SU-DHL-6 (cell line): Measurements from ENCODE around the gene STRA6.

ENCODE experiments used
- H2AFZ ChIP-seq: fragments of 200-600 bp; sonication (generic); 2 replicates; pipeline ENCODE4 v1.6.1; 2014; ENCODE audit warnings: low read depth, mild to moderate bottlenecking, moderate library complexity, mixed read lengths, antibody characterized with exemption, low read length; ENCODE audit not compliant: severe bottlenecking
- H3F3A ChIP-seq: fragments of 200-600 bp; shearing (Covaris generic); 2 replicates; pipeline ENCODE4 v1.6.0; 2016; ENCODE audit warnings: antibody characterized with exemption, mild to moderate bottlenecking; ENCODE audit not compliant: insufficient read depth
- H3K27ac ChIP-seq: fragments of 200-600 bp; sonication (generic); 2 replicates; pipeline ENCODE4 v1.5.1; 2016; ENCODE audit warnings: low read depth, mild to moderate bottlenecking, low read length, moderate library complexity, mixed read lengths
- H3K27me3 ChIP-seq: fragments of 200-600 bp; sonication (generic), shearing (Covaris generic); 2 replicates; pipeline ENCODE4 v1.6.0; 2014; ENCODE audit warnings: mild to moderate bottlenecking, low read length
- H3K36me3 ChIP-seq: fragments of 200-600 bp; sonication (generic); 2 replicates; pipeline ENCODE4 v1.6.1; 2014; ENCODE audit warnings: mild to moderate bottlenecking, low read length, mixed read lengths
- H3K4me2 ChIP-seq: fragments of 300-600, 200-600 bp; shearing (Covaris generic), sonication (generic); 2 replicates; pipeline ENCODE4 v1.6.0; 2014; ENCODE audit warnings: low read length, low read depth, mild to moderate bottlenecking; ENCODE audit not compliant: poor library complexity, severe bottlenecking
- H3K4me3 ChIP-seq: fragments of 200-600 bp; sonication (generic); 2 replicates; pipeline ENCODE4 v1.5.1; 2014; ENCODE audit warnings: antibody characterized with exemption, low read length, mild to moderate bottlenecking, mixed read lengths; ENCODE audit not compliant: insufficient read depth, poor library complexity, severe bottlenecking
- H3K79me2 ChIP-seq: fragments of 200-600 bp; sonication (generic); 2 replicates; pipeline ENCODE4 v1.6.1; 2014; ENCODE audit warnings: mild to moderate bottlenecking, low read length, moderate library complexity; ENCODE audit not compliant: insufficient read depth
- H3K9ac ChIP-seq: fragments of 200-600 bp; sonication (generic); 2 replicates; pipeline ENCODE4 v1.7.0; 2014; ENCODE audit warnings: mild to moderate bottlenecking, low read length
- H3K9me2 ChIP-seq: fragments of 200-600 bp; sonication (generic); replicated peaks from 2 replicates; pipeline ENCODE4 v1.6.1; 2014; ENCODE audit warnings: low read length; ENCODE audit not compliant: insufficient read depth
- H3K9me3 ChIP-seq: fragments of 200-600 bp; sonication (generic); 2 replicates; pipeline ENCODE4 v1.6.1; 2014; ENCODE audit warnings: low read length, mixed read lengths; ENCODE audit not compliant: insufficient read depth
- H4K20me1 ChIP-seq: fragments of 200-600 bp; sonication (generic); 2 replicates; pipeline ENCODE4 v1.6.1; 2014; ENCODE audit warnings: low read depth, mild to moderate bottlenecking, antibody characterized with exemption, low read length, moderate library complexity, mixed read lengths
- CTCF ChIP-seq: fragments of 200-600 bp; sonication (generic); IDR thresholded peaks from one replicate; pipeline ENCODE4 v1.5.1; 2017; ENCODE audit warnings: antibody characterized with exemption, mild to moderate bottlenecking, low read length, moderate library complexity; ENCODE audit not compliant: insufficient read depth, poor library complexity, severe bottlenecking
- EZH2phosphoT487 ChIP-seq: fragments of 200-600 bp; sonication (generic), shearing (Covaris generic); conservative IDR thresholded peaks from 2 replicates; pipeline ENCODE4 v1.6.1; 2018; ENCODE audit warnings: mild to moderate bottlenecking, antibody characterized with exemption, low read length, moderate library complexity, mixed read lengths

STRA6 gene

DNA sequence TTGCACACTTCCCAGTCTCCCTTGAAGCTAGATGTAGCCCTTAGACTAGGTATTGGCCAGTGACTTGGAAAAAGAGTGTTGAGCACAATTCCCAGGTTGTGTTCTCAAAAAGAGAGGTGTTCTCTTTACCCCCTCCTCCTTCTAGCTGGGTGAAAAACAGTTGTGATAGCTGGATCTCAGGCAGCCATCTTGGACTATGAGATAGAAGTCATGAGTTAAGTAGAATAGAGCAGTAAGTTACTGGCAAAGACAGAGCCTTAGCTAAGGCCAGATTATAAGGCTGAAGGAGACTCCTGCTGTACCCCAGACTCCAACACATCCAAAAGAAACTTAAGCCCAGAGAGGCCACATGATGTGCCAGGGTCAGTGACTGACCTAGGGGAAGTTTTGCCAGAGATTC lies 8.1 kb upstream of the STRA6 start:
- no peak for TF ChIP-seq CTCF
- no peak for TF ChIP-seq EZH2phosphoT487
- Histone ChIP-seq H3K4me2 (no peak overlapping the region), H3K9me3 (no peaks in the 10 kb centered on the region), H3K36me3 (no peaks in the 10 kb centered on the region), H3K27me3 (no peaks in the 10 kb centered on the region), H3K27ac (no peak overlapping the region), H3K9ac (no peak overlapping the region), H4K20me1 (no peaks in the 10 kb centered on the region), H3F3A (no peaks in the 10 kb centered on the region), H2AFZ (no peak overlapping the region), H3K4me3 (no peak overlapping the region), H3K79me2 (no peaks in the 10 kb centered on the region), H3K9me2 (no peaks in the 10 kb centered on the region)

GRCh38 chr15:74209997-74210671 lies 7.5 kb upstream of the STRA6 start:
- Histone ChIP-seq H3K4me2 (no peak overlapping the region), H3K27ac (no peak overlapping the region), H3K4me3 (no peak overlapping the region), H3K9ac (no peak overlapping the region), H4K20me1 (no peaks in the 10 kb centered on the region), H3F3A (no peaks in the 10 kb centered on the region), H3K9me2 (no peaks in the 10 kb centered on the region), H3K79me2 (no peaks in the 10 kb centered on the region), H2AFZ (no peak overlapping the region), H3K27me3 (no peaks in the 10 kb centered on the region; the same call in 1 of the 2 replicates), H3K9me3 (no peaks in the 10 kb centered on the region), H3K36me3 (no peaks in the 10 kb centered on the region)
- TF ChIP-seq CTCF (no peak), EZH2phosphoT487 (no peak)

GRCh38 chr15:74209560-74209958 lies 7.0 kb upstream of the STRA6 start:
- Histone ChIP-seq H2AFZ (no peak overlapping the region), H3F3A (no peaks in the 10 kb centered on the region), H3K9me3 (no peaks in the 10 kb centered on the region), H3K27ac (no peak overlapping the region), H3K4me3 (no peak overlapping the region), H4K20me1 (no peaks in the 10 kb centered on the region), H3K36me3 (no peaks in the 10 kb centered on the region), H3K9ac (no peak overlapping the region), H3K79me2 (no peaks in the 10 kb centered on the region), H3K27me3 (no peaks in the 10 kb centered on the region; the same call in 1 of the 2 replicates), H3K4me2 (no peak overlapping the region), H3K9me2 (no peaks in the 10 kb centered on the region)
- TF ChIP-seq EZH2phosphoT487 (no peak), CTCF (no peak)
